ENCODE measurements around the gene MSLN.

MSLN gene

DNA sequence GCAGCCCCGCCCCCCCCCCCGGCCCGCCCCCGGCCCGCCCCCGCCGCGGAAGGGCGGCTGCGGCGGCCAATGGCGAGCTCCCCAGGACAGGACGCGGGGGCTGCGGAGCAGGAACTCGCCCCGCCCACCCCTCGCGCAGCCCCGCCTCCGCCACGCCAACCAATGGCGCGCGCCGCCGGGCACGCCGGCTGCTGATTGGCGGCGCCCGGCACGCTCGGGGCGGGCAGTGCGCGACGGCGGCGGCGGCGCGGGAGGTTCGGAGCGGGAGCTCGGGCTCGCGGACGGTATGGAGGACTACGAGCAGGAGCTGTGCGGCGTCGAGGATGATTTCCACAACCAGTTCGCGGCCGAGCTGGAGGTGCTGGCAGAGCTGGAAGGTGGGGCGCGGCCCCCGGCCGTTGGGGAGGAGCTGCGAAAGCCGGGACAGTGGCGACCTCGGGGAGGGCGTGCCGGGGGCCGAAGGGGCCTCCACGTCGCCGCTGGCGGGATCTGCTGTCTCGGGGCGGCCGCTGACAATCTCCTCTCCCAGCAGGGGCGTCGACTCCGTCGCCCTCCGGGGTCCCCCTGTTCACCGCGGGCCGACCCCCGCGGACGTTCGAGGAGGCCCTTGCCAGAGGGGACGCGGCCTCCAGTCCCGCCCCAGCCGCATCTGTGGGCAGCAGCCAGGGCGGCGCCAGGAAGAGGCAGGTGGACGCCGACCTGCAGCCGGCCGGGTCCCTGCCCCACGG is 28.0 kb downstream of the MSLN start, which contains the start of gene CHTF18:
CHTF18 (plus strand) TSS at position 222 of the 728 bp plus-strand sequence; CDS start at position 287, 65 bp downstream.
- peak within 1 kb of the TSS; percentile 85 for H3K4me3 ChIP-seq (ENCODE audit: low read depth, low read length)

DNA sequence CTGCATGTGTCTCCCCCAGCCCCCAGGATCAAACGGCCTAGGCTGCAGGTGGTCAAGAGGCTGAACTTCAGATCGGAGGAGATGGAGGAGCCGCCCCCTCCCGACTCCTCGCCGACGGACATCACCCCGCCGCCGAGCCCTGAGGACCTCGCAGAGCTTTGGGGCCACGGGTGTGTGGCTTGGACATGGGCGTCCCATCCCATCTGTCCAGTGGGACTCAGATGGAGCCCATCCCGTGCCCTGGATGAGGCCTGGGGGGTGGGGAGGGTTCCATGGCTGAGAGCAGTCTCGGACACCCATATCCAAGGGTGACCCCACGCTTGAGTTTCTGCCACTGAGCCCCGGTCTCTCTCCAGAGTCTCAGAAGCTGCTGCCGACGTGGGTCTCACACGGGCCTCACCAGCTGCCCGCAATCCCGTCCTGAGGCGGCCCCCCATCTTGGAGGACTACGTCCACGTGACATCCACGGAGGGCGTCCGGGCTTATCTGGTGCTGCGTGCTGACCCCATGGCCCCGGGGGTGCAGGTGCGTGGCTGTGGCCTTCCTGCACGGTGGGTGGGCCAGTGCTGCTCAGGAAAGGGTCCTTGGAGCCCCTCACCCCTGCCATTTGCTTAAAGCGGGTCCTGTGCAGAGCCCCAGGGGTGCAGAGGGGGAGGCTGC is 28.8 kb downstream of the MSLN start:
- H3K4me3 ChIP-seq (ENCODE audit: low read depth, low read length): peak overlapping the region; percentile 85

DNA sequence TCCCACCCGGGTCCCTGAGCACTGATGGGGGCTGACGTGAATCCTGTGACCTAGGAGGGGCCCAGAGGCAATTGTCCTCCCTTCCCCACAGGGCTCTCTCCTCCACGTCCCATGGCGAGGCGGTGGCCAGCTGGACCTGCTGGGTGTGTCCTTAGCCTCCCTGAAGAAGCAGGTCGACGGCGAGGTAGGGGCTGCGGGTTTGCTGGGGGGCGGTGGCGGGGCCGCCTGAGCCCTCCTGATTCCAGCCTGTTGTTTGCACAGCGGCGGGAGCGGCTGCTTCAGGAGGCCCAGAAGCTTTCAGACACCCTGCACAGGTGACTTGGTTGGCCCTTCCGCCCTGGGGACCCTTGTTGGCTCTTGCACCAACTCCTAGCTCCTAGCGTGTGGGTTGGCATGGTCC is 29.6 kb downstream of the MSLN start:
- no peak overlapping the region for H3K4me3 ChIP-seq (ENCODE audit: low read depth, low read length)

DNA sequence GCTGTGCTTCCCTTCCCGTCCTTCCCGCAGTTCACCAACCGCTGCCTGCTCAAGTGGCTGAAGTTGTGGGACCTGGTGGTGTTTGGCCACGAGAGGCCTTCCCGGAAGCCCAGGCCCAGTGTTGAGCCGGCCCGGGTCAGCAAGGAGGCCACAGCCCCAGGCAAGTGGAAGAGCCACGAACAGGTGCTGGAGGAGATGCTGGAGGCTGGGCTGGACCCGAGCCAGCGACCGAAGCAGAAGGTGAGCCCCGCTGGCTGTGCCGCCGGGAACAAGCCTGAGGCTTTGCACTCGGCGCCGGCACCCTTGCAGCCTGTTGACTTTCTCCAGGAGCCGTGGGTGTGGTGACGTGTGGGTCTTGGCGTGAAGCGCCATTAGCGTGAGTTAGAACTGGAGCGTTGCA is 30.6 kb downstream of the MSLN start:
- no peak overlapping the region for H3K4me3 ChIP-seq (ENCODE audit: low read depth, low read length)

DNA sequence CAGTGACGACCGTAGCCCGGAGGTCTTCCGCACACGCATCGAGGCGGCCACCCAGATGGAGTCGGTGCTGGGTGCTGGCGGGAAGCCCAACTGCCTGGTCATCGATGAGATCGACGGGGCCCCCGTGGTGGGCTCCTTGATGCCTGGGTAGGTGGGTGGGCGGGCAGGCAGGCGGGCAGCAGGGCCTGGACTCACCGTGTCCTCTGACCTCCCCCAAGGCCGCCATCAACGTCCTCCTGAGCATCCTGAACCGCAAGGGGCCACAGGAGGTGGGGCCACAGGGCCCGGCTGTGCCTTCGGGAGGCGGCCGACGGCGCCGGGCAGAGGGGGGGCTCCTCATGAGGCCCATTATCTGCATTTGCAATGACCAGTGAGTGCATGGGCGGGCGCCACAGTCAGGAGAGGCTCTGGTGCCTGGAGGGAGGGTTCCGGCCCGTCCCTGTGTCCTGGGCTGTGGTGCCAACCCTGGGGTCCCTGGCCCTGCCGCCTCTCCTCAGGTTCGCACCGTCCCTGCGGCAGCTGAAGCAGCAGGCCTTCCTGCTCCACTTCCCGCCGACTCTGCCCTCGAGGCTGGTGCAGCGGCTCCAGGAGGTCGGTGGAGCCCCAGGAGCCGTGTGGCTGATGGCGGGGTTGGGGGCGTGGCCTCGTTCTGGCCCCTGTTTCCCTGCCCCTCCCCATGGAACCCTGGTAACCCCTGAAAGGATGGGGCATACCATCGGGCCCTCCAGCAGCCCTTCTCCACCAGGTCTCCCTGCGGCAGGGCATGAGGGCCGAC is 31.9 kb downstream of the MSLN start:
- no peak overlapping the region for H3K4me3 ChIP-seq (ENCODE audit: low read depth, low read length)

DNA sequence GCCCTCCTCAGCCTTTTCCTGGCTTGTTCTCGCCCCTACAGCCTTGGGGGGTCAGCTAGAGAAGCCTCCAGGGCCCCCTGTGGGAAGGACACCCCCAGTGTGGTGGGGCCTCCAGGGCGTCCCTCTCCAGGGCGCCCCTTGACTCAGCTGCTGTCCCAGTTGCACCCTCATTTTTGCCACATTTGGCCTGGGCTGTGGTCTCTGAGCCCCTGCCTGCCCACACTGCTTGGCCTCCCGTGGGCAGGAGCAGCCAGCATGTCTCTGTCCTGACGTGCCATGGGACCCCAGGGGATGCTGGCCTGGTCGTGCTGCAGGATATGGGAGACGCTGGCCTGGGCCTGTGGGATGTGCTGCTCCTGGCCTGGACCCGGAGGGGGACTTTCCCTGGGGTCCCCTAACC is 32.9 kb downstream of the MSLN start:
- H3K4me3 ChIP-seq (ENCODE audit: low read depth, low read length): no peak overlapping the region

DNA sequence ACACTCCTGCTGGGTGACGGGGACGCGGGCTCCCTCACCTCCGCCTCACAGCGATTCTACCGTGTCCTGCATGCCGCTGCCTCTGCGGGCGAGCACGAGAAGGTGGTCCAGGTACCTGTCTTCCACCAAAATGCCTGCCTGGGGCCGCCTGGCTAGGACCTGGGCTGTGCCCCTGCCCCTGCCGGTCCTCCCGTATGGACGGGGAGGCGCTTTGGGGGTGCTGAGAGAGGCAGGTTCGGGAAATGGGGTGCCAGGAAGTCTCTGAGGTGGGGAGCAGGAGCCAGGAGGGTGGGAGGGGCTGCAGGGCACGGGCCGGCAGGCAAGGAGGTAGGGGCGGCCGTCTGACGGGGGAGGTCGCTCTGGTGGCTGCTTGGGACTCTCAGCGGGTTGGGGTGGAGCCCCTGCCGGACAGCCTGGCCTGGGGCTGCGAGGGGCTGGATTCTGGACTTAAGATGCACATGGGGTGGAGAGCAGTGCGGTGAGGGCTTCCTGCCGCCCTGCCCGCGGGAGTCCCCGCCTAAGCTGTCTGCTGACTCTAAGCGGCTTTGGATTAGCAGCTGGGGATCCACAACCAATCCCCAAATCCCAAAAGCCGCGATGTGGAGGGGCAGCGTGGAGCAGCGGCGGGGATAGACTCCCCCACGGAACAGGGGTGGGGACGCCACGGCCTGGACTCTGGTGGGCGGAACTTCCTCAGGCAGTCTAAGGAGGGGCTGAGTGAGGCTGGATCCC is 33.7 kb downstream of the MSLN start:
- no peak overlapping the region for H3K4me3 ChIP-seq (ENCODE audit: low read depth, low read length)

DNA sequence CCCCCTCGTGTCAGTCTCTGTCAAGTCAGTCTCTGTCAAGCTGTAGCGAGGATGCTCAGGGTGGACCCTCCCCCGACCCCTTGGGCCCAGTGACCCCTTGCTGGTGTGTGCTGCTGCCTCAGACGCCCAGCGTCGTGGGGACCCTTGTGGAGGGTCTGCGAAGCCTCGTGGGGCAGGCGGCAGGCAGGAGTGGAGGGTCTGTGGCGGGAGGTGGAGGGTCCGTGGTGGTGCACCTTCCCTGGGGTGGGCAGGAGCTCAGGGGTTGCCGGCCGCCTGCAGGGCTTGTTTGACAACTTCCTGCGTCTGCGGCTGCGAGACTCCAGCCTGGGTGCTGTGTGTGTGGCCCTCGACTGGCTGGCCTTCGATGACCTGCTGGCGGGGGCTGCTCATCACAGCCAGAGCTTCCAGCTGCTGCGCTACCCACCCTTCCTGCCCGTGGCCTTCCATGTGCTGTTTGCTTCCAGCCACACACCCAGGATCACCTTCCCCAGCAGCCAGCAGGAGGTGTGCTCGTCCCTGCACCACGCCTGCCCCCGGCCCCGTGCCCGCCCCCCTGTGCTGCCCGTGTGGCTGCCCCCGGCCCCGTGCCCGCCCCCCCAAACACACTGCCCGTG is 34.4 kb downstream of the MSLN start:
- no peak overlapping the region for H3K4me3 ChIP-seq (ENCODE audit: low read depth, low read length)

DNA sequence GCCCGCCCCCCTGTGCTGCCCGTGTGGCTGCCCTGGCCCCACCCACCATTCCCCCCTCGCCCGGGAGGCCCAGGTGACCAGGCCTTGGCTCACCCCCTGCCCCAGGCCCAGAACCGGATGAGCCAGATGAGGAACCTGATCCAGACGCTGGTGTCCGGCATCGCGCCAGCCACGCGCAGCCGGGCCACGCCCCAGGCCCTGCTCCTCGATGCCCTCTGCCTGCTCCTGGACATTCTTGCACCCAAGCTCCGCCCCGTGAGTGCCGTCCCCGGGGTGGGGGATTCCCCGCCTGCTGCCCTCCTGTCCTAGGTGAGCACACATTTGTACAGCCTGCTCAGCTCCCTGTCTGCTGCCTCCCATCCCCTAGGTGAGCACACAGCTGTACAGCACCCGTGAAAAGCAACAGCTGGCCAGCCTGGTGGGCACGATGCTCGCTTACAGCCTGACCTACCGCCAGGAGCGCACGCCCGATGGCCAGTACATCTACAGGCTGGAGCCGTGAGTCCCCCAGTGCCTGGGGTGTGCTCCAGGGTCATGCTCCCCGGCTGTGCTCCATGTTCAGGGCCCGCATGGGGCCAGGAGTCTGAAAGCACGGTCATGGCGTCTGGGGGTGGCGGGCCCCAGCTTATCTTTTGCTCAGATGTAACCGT is 35.2 kb downstream of the MSLN start:
- H3K4me3 ChIP-seq (ENCODE audit: low read depth, low read length): no peak overlapping the region

DNA sequence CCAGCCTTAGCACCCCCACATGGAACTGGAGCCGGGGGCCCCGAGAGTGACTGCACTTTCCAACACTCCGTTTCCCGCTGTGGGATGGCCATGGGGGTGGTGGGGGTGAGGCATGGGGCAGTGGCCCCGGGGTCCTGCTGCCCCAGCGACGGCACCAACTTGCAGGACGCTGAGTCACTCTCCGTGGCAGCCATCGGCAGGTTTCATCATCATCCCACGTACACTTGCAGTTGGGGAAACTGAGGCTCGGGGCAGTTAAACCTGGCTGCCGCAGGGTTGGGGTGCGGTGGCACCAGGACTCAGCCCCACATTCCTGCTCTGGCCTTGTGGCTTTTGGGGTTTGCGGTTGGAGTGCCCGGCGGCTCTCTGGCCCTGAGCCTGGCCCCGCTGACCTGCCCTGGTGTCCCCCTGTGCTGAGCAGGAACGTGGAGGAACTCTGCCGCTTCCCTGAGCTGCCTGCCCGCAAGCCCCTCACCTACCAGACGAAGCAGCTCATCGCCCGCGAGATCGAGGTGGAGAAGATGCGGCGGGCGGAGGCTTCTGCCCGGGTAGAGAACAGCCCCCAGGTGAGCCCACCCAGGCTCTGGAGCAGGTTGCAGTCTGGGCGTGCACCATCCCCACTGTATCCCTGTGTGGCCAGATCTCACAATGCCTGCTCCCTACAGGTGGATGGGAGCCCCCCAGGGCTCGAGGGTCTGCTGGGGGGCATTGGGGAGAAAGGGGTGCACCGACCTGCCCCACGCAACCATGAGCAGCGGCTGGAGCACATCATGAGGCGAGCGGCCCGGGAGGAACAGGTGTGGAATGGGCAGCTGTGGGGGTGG is 36.0 kb downstream of the MSLN start:
- no peak overlapping the region for H3K4me3 ChIP-seq (ENCODE audit: low read depth, low read length)

DNA sequence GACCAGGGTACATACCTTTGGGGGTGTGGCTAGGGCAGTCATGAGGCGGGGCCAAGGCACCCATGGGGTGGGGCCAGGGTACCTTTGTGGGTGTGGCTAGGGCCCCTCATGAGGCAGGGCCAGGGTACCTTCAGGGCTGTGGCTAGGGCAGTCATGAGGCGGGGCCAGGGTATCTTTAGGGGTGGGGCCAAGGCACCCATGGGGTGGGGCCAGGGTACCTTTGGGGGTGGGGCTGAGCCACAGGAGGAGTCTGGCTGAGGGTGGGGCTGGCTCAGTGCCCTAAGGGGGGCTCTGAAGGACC is 36.5 kb downstream of the MSLN start:
- H3K4me3 ChIP-seq (ENCODE audit: low read depth, low read length): no peak overlapping the region

DNA sequence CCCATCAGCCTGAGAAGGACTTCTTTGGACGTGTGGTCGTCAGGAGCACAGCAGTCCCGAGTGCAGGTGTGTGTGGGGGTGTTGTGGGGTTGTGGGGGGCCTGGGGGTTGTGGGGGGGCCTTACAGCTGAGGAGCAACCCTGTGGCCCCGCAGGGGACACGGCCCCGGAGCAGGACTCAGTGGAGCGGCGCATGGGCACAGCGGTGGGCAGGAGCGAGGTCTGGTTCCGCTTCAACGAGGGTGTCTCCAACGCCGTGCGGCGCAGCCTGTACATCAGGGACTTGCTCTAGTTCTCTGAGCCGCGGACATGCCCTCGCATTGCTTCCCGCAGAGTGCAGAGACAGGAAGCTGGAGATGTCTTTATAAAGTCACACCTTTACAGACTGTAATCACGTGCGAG is 37.2 kb downstream of the MSLN start:
- H3K4me3 ChIP-seq (ENCODE audit: low read depth, low read length): no peak overlapping the region

DNA sequence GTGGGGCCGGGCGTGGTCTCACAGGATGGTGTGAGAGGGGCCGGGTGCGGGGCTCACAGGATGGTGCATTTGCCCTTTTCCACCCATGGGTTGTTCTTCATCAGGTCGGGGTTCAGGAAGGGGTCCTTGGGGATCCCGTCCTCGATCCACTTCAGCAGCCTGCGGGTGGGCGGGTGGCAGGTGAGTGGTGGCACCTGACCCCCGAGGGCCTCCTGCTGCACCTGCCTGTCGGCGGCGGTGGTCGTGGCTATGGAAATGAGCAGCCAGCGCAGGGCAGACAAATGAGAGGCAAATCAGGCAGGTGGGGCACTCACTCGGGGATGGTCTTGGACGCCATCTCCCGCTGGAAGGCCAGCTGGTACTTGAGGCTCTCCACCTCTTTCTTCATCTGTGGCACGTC is 38.1 kb downstream of the MSLN start:
- H3K4me3 ChIP-seq (ENCODE audit: low read depth, low read length): no peak overlapping the region

DNA sequence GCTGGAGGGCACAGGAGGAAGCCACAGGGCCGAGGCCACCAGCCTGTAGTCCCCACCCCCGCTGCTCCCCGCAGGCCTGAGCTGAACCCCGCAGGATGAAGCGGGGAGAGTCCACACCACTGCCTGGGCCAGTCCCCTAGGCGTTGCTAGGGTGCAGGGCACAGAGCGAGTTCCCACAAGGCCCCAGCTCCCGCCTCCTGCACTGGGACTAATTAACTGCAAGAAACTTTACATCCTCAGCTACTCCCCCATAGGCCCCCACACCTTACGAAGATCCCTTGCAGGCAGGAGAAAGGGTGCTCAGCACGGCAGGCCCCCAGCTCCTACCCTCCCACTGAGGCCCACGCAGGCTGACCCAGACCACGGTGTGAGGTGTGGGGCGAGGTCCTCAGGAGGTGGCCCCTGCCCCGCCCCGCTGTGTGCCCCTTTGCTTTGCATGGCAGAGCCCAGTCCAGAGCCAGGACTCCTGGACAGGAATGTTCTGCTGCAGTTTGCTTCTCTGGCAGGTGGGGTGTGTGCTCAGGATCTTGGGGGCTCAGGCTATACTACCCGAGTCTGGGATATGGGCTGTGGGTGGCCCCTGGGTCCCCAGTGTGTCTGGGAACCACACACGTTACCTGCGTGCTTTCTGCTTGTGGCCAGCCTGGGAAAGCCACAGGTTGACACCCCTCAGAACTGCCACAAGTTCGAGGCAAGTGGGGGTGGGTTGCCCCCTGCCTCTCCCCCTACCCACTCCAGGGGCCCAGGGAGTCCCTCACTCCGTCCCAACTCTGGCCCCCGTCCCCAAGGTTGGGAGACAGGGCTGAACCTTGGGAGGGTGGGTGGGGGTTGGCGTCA is 38.8 kb downstream of the MSLN start:
- no peak overlapping the region for H3K4me3 ChIP-seq (ENCODE audit: low read depth, low read length)

DNA sequence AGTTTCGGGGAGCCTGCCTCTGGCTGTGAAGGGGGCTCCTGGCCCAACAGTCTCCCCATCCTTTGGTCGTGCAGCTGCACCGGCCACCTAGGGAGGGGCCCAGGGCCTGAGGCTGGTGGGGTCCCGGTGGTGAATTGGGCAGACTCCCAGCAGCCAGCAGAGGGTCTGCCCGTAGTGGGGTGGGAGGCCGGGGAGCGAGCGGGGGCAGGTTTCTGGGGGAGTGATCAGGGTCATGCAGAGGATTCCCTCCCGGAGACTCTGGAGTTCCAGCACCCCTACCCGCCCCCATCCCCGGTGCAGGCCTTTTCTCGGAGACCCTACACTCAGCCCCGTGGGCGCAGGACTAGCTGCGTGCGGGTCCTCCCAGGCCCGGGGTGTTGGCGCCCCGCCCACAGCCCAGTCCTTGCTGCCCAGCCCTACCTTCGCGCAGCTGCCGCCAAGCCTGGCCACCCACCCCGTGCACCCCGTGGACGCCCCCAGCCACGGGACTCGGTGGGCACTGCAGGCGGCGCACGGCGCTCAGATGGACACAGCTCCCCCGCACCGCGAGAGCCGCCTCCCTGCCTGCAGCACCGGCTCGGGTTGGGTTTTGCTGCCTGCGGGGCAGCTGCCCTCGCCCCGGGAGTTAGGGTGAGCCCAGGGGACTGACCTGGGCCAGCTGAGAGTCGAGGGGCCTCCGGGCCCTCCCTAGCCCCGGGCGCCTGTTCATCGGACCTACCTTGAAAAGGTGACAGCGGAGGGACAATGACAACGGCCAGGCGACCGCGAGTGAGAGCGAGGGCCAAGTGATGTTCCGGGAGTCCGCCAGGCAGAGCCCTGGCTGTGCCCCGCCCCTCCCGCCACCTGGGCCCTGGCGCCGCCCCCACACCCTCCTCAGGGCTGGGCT is 39.7 kb downstream of the MSLN start, which contains the start of gene GNG13:
GNG13 (minus strand) TSS at position 787 of the 886 bp plus-strand sequence. CDS start 1,657 bp downstream, outside the sequence.
- H3K4me3 ChIP-seq (ENCODE audit: low read depth, low read length): peak within 1 kb of the TSS; percentile 17

DNA sequence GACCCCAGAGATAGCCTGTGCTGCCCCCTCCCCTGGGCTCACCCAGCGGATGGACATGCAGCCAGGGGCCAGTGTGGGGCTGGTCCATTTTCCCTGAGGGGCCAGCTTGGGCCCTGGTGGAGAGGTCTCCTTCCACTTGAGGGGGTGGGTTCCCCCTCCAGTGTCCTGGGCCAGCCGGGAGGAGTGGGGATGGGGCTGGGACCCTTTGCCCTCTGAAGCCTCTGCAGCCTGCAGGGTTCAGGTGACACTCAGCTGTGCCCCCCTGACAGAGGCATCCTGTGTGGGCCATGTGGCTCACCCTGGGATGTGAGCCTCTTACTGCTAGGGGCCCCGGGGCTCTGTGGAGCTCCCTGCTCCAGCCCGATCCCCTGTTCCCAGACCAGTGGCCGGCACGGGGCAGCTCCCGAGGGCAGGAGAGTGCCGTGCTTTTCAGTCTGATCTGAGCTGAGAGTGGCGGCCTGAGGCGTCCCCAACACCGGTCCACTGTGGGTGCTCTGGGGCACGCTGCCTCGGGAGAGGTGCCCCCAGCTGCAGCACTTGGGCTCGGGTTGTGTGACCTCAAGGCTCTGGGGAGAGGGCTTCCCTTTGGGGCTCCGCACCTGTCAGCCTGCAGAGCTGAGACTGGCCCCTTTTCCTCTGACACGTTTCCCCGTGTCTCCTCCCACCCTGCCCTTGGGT is 40.4 kb downstream of the MSLN start:
- no peak overlapping the region for H3K4me3 ChIP-seq (ENCODE audit: low read depth, low read length)

All from iPS-11a (cell line).